Fibroblast of lung (primary cell): ENCODE data around the gene TRIB2. TPM values are rescaled to one million over a fixed set of nuclear protein-coding genes. Genes with fewer than 3 reads are reported as not detected.

Source experiments
- DNase-seq, 2 donors: peaks; one replicate each; pipeline versions ENCODE4 v3.0.0 to v3.0.0-alpha.2; 2010; ENCODE audit warnings: low read depth in 2 of 2
- H2AFZ ChIP-seq: 2 replicates; pipeline ENCODE4 v1.5.1; 2012; ENCODE audit warnings: low read length, control low read depth, inconsistent platforms
- H3K27ac ChIP-seq: 2 replicates; pipeline ENCODE4 v1.5.1; 2011; ENCODE audit warnings: low read length, control low read depth; ENCODE audit not compliant: insufficient read depth
- H3K27me3 ChIP-seq: 2 replicates; pipeline ENCODE4 v1.5.1; 2011; ENCODE audit warnings: mild to moderate bottlenecking, low read length; ENCODE audit not compliant: control insufficient read depth, insufficient read depth
- H3K36me3 ChIP-seq: 2 replicates; pipeline ENCODE4 v1.5.1; 2011; ENCODE audit warnings: low read length; ENCODE audit not compliant: control insufficient read depth, insufficient read depth
- H3K4me1 ChIP-seq: 2 replicates; pipeline ENCODE4 v1.5.1; 2011; ENCODE audit warnings: low read length; ENCODE audit not compliant: control insufficient read depth, insufficient read depth; ENCODE audit errors: extremely low read depth
- H3K4me2 ChIP-seq: 2 replicates; pipeline ENCODE4 v1.5.1; 2011; ENCODE audit warnings: low read length, control low read depth; ENCODE audit not compliant: insufficient read depth; ENCODE audit errors: extremely low read depth
- H3K4me3 ChIP-seq, 4 experiments: fragments of 200-600 bp in 1 of 4; sonication (generic) in 1 of 4; replicated peaks in 1 of 4; 2 replicates each; pipeline ENCODE4 v1.5.1; 2011 to 2016; ENCODE audit warnings: low read length in 4 of 4, low read depth in 3 of 4, mild to moderate bottlenecking in 3 of 4, control low read depth in 2 of 4, inconsistent platforms in 1 of 4, mixed read lengths in 1 of 4; ENCODE audit not compliant: insufficient read depth in 1 of 4; ENCODE audit errors: control extremely low read depth in 1 of 4
- H3K79me2 ChIP-seq: 2 replicates; pipeline ENCODE4 v1.5.1; 2012; ENCODE audit warnings: mild to moderate bottlenecking, low read length, inconsistent platforms; ENCODE audit not compliant: control insufficient read depth, insufficient read depth
- H3K9ac ChIP-seq: 2 replicates; pipeline ENCODE4 v1.5.1; 2011; ENCODE audit warnings: mild to moderate bottlenecking, low read length, control low read depth; ENCODE audit not compliant: insufficient read depth
- H3K9me3 ChIP-seq: 2 replicates; pipeline ENCODE4 v1.5.1; 2012; ENCODE audit warnings: low read depth, low read length; ENCODE audit not compliant: control insufficient read depth, insufficient read depth
- H4K20me1 ChIP-seq: 2 replicates; pipeline ENCODE4 v1.5.1; 2011; ENCODE audit warnings: low read length; ENCODE audit not compliant: control insufficient read depth, insufficient read depth; ENCODE audit errors: extremely low read depth
- EZH2 ChIP-seq: IDR thresholded peaks from 2 replicates; pipeline ENCODE4 v1.5.1; 2012; ENCODE audit warnings: low read length, control low read depth, mild to moderate bottlenecking; ENCODE audit errors: missing control alignments
- polyA plus RNA-seq, 2 donors: library from polyadenylated mRNA; depleted of rRNA in 1 of 2; stranded (reverse) in 1 of 2; unstranded in 1 of 2; fragments of >200 nt; gene quantifications; 2 replicates each; pipeline ENCODE4 v1.2.1, GENCODE V29; 2011 to 2012; ENCODE audit warnings: missing spikeins in 1 of 2
- total RNA-seq: library from RNA; depleted of rRNA; stranded (reverse); fragments of >200 nt; gene quantifications from 2 replicates; pipeline ENCODE4 v1.2.1, GENCODE V29; 2014
- TF ChIP-seq, protein P1 (sequence below), 2 donors: IDR thresholded peaks in 1 of 2; conservative IDR thresholded peaks in 1 of 2; 1 replicate in 1 of 2; 2 replicates in 1 of 2; pipeline ENCODE4 v1.5.1; 2011 to 2012; ENCODE audit warnings: low read length in 2 of 2, control low read depth in 1 of 2, inconsistent platforms in 1 of 2, low read depth in 1 of 2, mild to moderate bottlenecking in 1 of 2

The TRIB2 gene
- total and polyA plus RNA-seq, 2 donors (not counting 1 experiment from before 2014, with no cell fraction given): 26.1 to 31.0 TPM

GRCh38 chr2:12705230-12705629 is 11.5 kb upstream of the TRIB2 start:
- no peak overlapping the region for H3K27ac ChIP-seq
- H3K4me3 ChIP-seq: no peak overlapping the region
- peak in 1 of 2 donors; percentile 51 for DNase-seq
- H4K20me1 ChIP-seq: no peaks in the 10 kb centered on the region
- no peak overlapping the region for H3K4me2 ChIP-seq
- H3K9ac ChIP-seq: no peak overlapping the region
- no peaks in the 10 kb centered on the region for H3K36me3 ChIP-seq
- no peak for TF ChIP-seq EZH2
- TF ChIP-seq, protein P1, sequence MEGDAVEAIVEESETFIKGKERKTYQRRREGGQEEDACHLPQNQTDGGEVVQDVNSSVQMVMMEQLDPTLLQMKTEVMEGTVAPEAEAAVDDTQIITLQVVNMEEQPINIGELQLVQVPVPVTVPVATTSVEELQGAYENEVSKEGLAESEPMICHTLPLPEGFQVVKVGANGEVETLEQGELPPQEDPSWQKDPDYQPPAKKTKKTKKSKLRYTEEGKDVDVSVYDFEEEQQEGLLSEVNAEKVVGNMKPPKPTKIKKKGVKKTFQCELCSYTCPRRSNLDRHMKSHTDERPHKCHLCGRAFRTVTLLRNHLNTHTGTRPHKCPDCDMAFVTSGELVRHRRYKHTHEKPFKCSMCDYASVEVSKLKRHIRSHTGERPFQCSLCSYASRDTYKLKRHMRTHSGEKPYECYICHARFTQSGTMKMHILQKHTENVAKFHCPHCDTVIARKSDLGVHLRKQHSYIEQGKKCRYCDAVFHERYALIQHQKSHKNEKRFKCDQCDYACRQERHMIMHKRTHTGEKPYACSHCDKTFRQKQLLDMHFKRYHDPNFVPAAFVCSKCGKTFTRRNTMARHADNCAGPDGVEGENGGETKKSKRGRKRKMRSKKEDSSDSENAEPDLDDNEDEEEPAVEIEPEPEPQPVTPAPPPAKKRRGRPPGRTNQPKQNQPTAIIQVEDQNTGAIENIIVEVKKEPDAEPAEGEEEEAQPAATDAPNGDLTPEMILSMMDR (conservative IDR thresholded peaks at IDR 0.05 in 1 of 2, IDR thresholded peaks at IDR 0.05 in 1 of 2; ENCODE audit: low read depth in 1 of 2, low read length in 2 of 2): no peak
- no peaks in the 10 kb centered on the region for H3K9me3 ChIP-seq
- peaks cover 17% of the 10 kb centered on the region for H3K4me1 ChIP-seq
- H3K79me2 ChIP-seq: no peaks in the 10 kb centered on the region
- no peaks in the 10 kb centered on the region for H3K27me3 ChIP-seq
- H2AFZ ChIP-seq: no peak overlapping the region

- no peaks in the 10 kb centered on the region for H3K79me2 ChIP-seq
- H3K4me2 ChIP-seq: no peak overlapping the region
- no peak overlapping the region for H2AFZ ChIP-seq
- H3K27me3 ChIP-seq: no peaks in the 10 kb centered on the region
- no peak overlapping the region for H3K27ac ChIP-seq
- no peaks in the 10 kb centered on the region for H4K20me1 ChIP-seq
- peaks cover 16% of the 10 kb centered on the region for H3K4me1 ChIP-seq
- H3K4me3 ChIP-seq: no peak overlapping the region
- TF ChIP-seq EZH2: no peak
- TF ChIP-seq, protein P1 (conservative IDR thresholded peaks at IDR 0.05 in 1 of 2, IDR thresholded peaks at IDR 0.05 in 1 of 2; ENCODE audit: low read depth in 1 of 2, low read length in 2 of 2): no peak
- H3K9ac ChIP-seq: no peak overlapping the region
- no peaks in the 10 kb centered on the region for H3K36me3 ChIP-seq
- H3K9me3 ChIP-seq: no peaks in the 10 kb centered on the region
- no peak for DNase-seq
Observed at GRCh38 chr2:12705742-12706141, 11.0 kb upstream of the TRIB2 start.

- TF ChIP-seq EZH2: no peak
- TF ChIP-seq, protein P1 (conservative IDR thresholded peaks at IDR 0.05 in 1 of 2, IDR thresholded peaks at IDR 0.05 in 1 of 2; ENCODE audit: low read depth in 1 of 2, low read length in 2 of 2): no peak
- no peak overlapping the region for H3K4me3 ChIP-seq
- no peaks in the 10 kb centered on the region for H3K9me3 ChIP-seq
- H3K27ac ChIP-seq: no peak overlapping the region
- no peaks in the 10 kb centered on the region for H3K27me3 ChIP-seq
- no peaks in the 10 kb centered on the region for H3K36me3 ChIP-seq
- no peaks in the 10 kb centered on the region for H4K20me1 ChIP-seq
- H3K79me2 ChIP-seq: no peaks in the 10 kb centered on the region
- H3K4me2 ChIP-seq: no peak overlapping the region
- no peaks in the 10 kb centered on the region for H3K4me1 ChIP-seq
- H2AFZ ChIP-seq: no peak overlapping the region
- no peak overlapping the region for H3K9ac ChIP-seq
- DNase-seq: no peak
Observed at GRCh38 chr2:12708508-12709206, 8.1 kb upstream of the TRIB2 start.
